ENCODE results near the gene HDAC2.

The HDAC2 gene

DNA sequence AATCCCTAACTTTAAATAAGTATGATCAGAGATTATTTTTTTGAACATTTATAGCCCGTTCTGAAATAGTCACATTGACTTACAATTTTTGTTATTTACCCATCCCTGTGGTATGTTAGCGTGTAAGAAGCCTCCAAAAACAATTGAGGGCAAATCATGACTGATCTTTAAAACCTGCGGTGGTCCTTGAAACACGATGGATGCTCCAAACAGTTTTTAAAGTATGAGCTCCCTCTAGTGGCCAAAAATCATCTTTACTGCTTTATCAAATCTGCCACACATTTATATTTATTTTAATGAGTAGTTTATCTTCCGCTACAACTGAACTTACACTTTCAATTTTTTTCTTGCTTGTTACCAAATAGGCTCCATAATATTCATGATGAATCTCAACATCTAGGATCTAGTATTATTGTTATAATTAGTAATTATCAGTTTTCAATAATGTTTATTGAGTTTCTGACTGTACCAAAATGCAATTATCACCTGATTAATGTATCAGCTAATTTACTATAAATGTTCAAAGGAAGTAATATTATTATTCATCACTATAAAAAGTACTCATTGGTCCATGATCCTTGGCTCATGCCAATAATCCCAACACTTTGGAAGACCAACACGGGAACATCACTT is 61.6 kb downstream of the HDAC2 start:
- DNase-seq (ENCODE audit: low spot score), result peak; percentile 59

DNA sequence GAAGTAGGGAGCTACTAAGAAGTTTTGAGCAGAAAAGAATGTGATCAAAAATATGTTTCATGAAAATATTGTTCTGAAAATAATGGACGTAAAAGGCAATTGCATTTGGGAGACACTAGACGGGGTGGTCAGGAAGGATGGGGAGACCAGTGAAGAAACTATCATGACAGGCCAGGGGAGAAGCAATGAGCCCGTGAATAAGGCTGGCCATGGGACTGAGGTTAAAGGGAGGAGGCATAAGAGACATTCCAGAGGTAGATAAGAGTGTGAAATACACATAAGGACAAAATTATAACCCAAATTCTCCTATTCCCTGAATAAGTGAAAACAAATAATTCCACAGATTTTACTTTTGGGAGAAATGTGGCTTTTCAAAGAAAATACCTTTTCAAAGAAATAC is 62.1 kb downstream of the HDAC2 start:
- DNase-seq (ENCODE audit: low spot score), result no peak

DNA sequence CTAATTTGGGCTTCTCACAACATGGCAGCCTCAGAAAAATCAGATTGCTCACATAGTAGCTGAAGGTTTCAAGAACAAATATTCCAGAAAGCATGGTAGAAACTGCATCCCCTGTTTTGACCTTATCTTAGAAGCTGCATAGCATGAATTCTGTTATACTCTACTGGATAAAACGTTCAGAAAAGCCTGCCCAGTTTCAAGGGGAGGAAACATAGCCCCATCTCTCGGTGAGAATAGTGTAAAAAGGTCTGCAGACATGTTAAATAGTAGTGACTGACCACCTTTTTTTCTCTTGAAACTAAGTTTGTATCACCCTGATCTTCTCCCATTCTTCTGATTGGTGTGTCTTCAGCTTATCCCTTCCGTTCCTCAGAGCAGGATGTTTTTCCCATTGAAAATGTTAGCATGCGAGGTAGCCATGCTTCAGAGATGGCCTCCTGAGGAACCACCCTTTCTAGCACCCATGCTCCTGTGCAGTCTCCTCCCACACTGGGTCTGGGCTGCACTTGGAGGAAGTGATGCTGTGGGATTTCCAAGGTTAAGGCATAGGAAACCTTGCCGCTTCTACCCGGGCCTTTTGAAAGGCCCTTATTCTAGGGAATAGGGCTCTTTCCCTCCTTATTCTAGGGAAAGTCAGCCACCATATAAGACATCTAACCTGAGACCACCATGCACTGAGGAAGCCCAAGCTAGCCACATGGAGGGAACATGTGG is 63.7 kb downstream of the HDAC2 start:
- DNase-seq (ENCODE audit: low spot score), result no peak

- DNase-seq (ENCODE audit: low spot score), result no peak
These were observed 67.2 kb downstream of the HDAC2 start for GRCh38 chr6:113903666-113904330.

GRCh38 chr6:113901482-113901881 is 69.5 kb downstream of the HDAC2 start:
- no peak for DNase-seq (ENCODE audit: low spot score)

- no peak for DNase-seq (ENCODE audit: low spot score)
These were observed 76.0 kb downstream of the HDAC2 start for GRCh38 chr6:113894712-113895674.

DNA sequence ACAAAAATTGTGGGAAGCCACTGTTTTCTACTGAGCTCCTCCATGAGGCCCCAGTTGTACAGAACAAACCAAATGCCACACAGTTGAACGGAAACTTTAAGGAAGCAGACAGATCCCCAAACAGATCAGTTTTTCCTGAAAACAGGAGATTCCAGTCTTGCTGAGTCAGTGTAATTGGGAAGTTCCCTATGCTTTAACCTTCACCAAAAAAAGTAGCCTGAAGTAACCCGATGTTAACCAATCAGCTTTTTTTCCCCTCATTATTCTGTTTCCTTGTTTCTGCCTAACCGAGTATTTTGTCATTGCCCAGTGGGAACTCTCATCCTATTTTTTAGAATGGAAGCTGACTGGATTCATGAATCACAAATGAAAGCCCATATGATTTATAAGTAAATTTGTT is 77.1 kb downstream of the HDAC2 start:
- no peak for DNase-seq (ENCODE audit: low spot score)

GRCh38 chr6:113893451-113893850 is 77.5 kb downstream of the HDAC2 start:
- DNase-seq (ENCODE audit: low spot score), result no peak

DNA sequence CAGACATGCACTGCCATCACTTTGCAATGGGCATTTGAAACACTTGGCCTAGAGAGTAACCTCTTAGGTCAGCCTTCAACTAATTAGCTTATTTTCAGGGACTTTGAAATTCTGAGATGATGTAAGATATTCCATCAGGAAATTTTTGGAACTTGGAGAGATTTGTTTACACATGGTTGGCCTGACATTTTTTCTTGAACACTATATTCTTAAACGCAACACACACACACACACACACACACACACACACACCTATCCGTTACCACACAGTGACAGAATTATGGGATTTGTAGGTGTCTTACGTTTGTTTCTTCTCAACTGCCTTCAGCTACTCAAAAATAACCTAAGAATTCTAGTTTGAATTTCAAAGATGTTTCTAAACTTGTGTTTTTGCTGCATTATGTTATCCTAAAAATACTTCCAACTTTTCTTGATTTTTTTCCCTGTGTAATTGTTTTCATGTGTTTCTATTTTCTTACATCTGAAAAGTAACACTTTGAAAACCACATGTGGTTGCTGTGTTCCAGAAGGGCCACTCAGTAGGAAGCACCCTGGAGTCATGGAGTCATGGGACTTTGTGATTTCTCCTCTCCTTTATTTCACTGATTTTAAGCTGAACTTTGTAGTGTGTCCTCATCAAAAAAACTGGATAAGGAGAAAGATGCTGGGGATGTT is 81.9 kb downstream of the HDAC2 start:
- DNase-seq (ENCODE audit: low spot score), result no peak

DNA sequence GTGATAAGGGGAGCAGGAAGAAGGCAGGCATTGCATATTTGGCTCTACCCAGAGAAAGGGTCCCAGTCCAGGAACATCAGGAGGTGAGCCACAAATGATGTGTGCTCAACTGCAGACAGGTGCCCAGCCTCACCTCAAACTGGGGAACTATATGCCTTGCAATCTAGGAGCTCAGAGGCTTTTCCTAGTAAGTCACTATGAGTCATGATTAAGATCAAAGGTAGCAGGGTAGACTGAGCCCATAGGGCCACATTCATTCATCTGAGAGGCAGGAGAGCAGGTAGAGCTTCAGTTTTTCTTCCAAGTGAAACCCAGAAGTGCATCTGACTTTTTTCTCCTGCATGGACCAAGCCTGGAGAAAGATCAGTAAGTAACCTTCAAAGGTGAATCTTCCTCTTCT is 82.5 kb downstream of the HDAC2 start:
- DNase-seq (ENCODE audit: low spot score), result no peak

DNA sequence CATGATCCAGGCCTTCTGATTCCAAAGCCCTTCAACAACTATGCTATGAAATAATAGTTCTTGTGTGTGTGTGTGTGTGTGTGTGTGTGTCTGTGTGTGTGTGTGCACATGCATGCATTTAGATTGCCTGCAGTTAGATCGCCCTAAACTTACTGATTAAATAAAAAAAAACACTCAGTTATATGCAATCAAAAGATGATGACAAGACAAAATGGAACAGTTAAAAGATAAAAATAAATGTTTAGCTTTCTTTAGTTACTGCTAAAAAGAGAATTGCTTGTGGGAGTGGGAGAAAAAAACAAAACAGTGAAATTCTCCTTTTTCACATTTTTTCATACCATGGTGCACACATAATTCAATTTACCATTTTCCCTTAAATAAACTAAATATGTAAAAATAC is 84.4 kb downstream of the HDAC2 start:
- no peak for DNase-seq (ENCODE audit: low spot score)

DNA sequence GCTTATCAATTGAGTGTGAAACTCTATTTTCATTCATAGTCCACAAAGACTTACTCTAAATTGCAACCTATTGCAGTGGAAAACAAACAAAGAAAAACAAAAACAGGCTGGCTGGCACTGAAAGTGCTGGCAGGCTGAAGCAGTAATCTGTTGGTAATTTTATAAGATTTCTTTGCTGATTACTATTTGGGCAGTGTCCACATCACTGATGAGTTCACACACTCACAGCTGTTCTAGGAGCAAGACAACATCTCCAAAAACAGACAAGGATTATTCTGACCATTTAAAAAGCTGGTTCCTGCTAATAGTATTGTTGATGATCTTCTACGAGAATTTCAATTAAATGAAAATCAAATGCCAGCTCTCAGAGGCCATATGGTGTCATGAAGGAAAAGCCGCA is 86.9 kb downstream of the HDAC2 start:
- no peak for DNase-seq (ENCODE audit: low spot score)
